Measurements from ENCODE around the gene ADAM12.

ADAM12 gene

GRCh38 chr10:125985557-125986240, 402.6 kb downstream of the ADAM12 start:
- no peak overlapping the region for H3K27ac Mint-ChIP-seq
- peaks cover 26% of the 10 kb centered on the region for H3K4me1 Mint-ChIP-seq
- H3K36me3 Mint-ChIP-seq (ENCODE audit: low read depth) = peaks cover 19% of the 10 kb centered on the region
- no peak overlapping the region for H3K4me3 Mint-ChIP-seq
- peaks cover 17% of the 10 kb centered on the region for H3K27me3 Mint-ChIP-seq (ENCODE audit: low read depth)
- TF ChIP-seq CTCF (IDR thresholded peaks at IDR 0.05; ENCODE audit: unreplicated experiment in 3 of 3) = no peak
- peaks cover 3% of the 10 kb centered on the region for H3K9me3 Mint-ChIP-seq

GRCh38 chr10:125984865-125985495, 403.3 kb downstream of the ADAM12 start:
- Mint-ChIP-seq H3K4me1 (peaks cover 26% of the 10 kb centered on the region), H3K36me3 (ENCODE audit: low read depth) (peaks cover 14% of the 10 kb centered on the region), H3K27me3 (ENCODE audit: low read depth) (peaks cover 17% of the 10 kb centered on the region), H3K4me3 (no peak overlapping the region), H3K9me3 (peaks cover 3% of the 10 kb centered on the region), H3K27ac (no peak overlapping the region)
- no peak for TF ChIP-seq CTCF (IDR thresholded peaks at IDR 0.05; ENCODE audit: unreplicated experiment in 3 of 3)

- Mint-ChIP-seq H3K27me3 (ENCODE audit: low read depth) (peaks cover 17% of the 10 kb centered on the region), H3K36me3 (ENCODE audit: low read depth) (peaks cover 7% of the 10 kb centered on the region), H3K4me1 (peaks cover 26% of the 10 kb centered on the region), H3K4me3 (no peak overlapping the region), H3K9me3 (peaks cover 3% of the 10 kb centered on the region), H3K27ac (peak overlapping the region in 1 of 3 experiments; percentile 60)
- TF ChIP-seq CTCF (IDR thresholded peaks at IDR 0.05; ENCODE audit: unreplicated experiment in 3 of 3) = no peak
Measured at GRCh38 chr10:125984346-125984745, 403.9 kb downstream of the ADAM12 start.

- H3K4me3 Mint-ChIP-seq = no peak overlapping the region
- H3K27ac Mint-ChIP-seq = peak overlapping the region in 2 of 3 experiments; percentile 2 to 32
- peaks cover 3% of the 10 kb centered on the region for H3K9me3 Mint-ChIP-seq
- peaks cover 14% of the 10 kb centered on the region for H3K27me3 Mint-ChIP-seq (ENCODE audit: low read depth)
- peaks cover under 1% of the 10 kb centered on the region for H3K36me3 Mint-ChIP-seq (ENCODE audit: low read depth)
- TF ChIP-seq CTCF (IDR thresholded peaks at IDR 0.05; ENCODE audit: unreplicated experiment in 3 of 3) = no peak
- peaks cover 26% of the 10 kb centered on the region for H3K4me1 Mint-ChIP-seq
Measured at GRCh38 chr10:125983656-125984055, 404.6 kb downstream of the ADAM12 start.

GRCh38 chr10:125983161-125983560, 405.1 kb downstream of the ADAM12 start:
- H3K27ac Mint-ChIP-seq = no peak overlapping the region
- no peak for TF ChIP-seq CTCF (IDR thresholded peaks at IDR 0.05; ENCODE audit: unreplicated experiment in 3 of 3)

More at GRCh38 chr10:125983161-125983560, 405.1 kb downstream of the ADAM12 start:
- H3K9me3 Mint-ChIP-seq = peaks cover 3% of the 10 kb centered on the region
- no peaks in the 10 kb centered on the region for H3K36me3 Mint-ChIP-seq (ENCODE audit: low read depth)
- H3K4me1 Mint-ChIP-seq = peaks cover 26% of the 10 kb centered on the region
- no peak overlapping the region for H3K4me3 Mint-ChIP-seq
- peaks cover 14% of the 10 kb centered on the region for H3K27me3 Mint-ChIP-seq (ENCODE audit: low read depth)

Data from nephron (organoid).